GM18873 (cell line): ENCODE data around the gene LIPE.

Experiments used
- ATAC-seq: cut with Tn5 transposase; IDR thresholded peaks from one replicate; pipeline ENCODE4 v1.9.1; 2021; ENCODE audit warnings: mild to moderate bottlenecking, moderate library complexity, moderate number of reproducible peaks; ENCODE audit not compliant: unreplicated experiment, low FRiP score

Gene LIPE

DNA sequence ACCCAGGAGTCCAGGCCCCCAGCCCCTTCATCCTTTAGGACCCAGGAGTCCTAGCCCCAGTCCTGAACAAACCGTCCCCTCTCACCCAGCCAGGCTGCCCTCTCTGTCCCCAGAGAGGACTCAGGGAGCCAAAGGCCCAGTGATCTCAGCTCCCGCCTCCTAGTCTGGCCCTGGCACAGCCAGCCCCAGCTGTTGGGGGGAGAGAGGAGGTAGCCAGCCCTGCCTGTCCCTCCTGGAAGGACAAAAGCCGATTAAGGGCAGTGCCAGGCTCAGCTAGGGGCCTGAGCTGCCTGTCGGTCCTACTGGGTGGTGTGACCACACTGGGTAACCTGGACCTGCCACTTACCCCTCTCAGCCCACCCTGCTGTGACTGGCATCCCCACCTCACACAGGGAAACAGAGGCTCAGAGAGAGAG is 14.5 kb downstream of the LIPE start:
- ATAC-seq = no peak

DNA sequence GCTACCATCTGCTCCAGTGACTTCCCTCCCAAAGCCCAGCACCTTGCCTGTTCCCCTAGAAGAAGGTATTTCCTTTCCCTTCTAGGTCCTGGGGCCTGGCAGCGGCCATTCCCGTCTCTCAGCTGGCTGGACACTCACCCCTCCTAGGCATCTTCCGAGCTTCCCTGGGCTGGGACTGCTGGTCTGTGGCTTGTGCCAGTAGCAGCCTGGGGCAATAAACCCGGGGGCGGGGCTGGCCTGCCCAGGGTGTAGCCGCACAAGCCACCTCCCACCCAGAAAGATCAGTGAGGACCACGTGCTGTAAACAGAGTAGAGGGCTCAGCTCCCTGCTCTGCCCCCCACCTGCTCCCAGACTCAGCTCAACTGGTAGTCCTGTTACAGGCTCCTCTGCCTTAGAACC is 15.0 kb downstream of the LIPE start:
- no peak for ATAC-seq

DNA sequence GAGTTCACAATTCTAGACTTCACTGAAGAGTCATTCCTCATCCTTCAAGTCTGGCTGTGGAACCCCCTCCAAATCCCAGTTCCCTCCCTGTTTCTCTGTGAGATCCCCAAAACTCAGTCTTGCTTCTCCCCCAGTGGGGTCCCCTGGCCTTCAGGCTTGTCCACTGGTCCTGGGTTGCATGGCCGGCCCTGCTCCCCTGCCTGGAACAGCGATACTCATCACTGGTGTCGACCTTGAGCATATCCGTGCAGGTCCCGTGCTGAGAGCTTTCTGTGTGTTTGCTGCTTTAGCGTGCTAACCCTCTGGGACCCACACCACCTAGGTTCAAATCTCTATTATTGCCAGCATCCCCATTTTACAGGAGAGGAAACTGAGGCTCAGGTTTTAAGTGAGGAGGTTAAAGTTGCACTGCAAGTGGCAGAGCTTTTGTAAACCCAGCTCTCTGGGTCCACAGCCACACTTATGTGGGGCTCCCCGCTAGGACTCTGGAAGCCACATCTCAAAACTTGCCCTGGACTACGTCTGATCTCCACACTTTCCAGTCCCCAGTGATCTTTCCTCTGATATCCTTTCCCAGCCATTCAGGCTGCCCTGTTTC is 15.5 kb downstream of the LIPE start:
- no peak for ATAC-seq

DNA sequence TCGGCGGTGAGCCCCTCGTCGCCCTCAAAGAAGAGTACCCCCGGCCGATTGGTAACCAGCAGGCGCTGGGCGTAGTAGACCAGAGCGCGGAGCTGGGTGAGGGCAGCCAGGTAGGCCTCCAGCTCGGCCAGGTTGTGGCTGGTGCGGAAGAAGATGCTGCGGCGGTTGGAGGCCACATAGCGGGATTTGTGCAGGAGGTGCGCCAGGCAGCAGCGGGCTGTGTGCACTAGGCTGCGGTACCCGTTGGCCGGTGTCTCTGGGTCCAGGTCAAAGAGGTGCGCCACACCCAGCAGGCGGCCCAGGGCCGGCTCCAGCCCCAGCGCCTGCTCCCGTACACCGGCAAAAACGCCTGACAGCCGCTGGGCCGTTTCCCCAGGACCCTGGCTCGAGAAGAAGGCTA is 16.8 kb downstream of the LIPE start:
- no peak for ATAC-seq

DNA sequence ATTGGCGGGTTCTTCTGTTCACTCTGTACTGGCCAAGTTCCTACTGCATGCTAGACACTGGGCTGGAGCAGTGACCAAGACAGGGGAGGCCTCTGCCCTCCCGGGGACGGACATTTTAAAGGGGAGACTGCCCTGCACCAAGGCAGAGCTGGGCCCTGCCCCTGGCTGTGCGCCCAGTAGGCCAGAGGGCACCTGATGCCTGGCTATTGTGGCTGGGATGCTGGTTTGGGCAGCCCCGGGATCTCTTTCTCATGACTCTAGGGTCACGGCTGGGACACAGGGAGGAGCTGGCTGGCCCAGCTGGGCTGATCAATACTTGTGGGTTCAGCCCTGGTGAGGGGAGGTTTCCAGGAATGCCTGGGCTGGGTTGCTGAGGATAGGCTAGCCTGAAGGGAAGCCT is 17.7 kb downstream of the LIPE start:
- no peak for ATAC-seq

DNA sequence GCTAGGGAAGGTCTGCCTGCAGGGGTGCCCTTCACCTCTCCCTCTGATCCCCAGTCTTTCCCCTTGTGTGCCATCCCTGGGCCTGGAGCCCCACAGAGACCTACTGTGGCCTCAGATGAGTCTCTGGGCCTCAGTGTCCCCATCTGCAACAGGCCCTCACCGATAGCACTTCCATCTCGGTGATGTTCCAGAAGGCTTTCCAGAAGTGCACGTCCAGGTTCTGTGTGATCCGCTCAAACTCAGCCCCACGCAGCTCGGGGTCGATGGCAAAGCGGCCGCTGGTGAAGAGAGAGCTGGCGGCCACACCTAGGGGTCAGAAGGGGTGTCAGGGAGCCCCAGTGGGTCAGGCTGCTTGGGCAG is 19.4 kb downstream of the LIPE start:
- no peak for ATAC-seq

DNA sequence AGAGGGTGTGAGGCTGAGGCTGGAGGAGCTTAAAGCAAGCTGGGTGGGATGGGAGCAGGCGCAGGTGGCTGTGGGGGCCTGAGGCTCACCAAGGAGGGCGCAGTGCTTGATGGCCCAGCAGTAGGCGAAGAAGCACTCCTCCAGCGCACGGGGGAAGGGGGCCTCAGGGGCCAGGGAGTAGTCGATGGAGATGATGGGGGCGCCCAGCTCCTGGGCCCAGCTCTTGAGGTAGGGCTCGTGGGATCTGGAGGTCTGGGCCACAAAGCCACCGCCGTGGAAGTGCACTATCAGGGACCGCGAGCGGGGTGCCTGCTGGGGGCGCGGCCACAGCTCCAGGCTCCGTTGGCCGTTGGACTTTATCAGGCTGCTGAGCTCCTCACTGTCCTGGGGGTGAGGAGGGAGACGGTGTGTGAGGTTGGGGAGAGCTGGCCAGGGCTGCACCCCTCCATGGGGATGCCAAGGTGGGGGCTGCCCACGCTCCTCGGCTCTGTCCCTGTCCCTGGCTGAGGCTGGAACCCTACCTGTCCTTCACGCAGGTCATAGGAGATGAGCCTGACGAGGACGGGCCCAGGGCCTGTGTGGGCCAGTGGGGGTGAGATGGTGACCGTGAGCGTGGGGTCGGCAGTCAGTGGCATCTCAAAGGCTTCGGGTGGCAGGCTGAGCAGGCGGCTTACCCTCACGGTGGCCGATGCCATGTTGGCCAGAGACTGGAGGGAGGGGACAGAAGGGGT is 19.9 kb downstream of the LIPE start:
- no peak for ATAC-seq

DNA sequence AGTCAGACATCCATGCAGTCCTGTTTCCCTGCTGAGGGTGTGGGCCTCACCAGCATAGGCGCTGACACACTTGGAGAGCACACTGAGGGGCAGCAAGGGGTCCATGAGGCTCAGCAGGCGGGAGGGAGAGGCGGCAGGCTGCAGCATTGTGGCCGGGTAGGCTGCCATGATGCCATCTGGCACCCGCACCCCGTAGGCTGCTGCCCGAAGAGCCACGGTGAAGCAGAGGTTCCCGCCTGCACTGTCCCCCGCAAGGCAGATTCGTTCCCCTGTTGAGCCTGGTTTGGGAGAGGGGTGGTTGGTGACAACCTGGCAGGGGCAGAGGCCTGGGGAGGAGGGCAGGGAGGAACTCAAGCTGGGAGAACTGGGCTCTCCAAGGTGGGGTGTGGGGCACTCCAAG is 21.1 kb downstream of the LIPE start:
- no peak for ATAC-seq

DNA sequence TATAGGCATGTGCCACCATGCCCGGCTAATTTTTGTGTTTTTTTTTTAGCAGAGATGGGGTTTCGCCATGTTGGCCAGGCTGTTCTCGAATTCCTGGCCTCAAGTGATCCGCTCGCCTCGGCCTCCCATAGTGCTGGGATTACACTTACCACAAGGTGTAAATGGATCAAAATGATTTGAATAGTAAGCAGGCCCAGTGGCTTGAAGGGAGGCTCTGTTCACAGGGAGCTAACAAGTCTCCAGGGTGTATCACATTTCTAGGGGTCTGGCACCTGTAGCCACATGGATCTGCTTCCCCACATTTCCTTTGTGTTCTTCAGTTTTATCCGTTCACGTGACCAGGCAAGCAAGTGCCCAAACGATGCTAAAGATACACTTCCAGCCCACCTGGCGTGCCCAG is 23.6 kb downstream of the LIPE start:
- no peak for ATAC-seq

DNA sequence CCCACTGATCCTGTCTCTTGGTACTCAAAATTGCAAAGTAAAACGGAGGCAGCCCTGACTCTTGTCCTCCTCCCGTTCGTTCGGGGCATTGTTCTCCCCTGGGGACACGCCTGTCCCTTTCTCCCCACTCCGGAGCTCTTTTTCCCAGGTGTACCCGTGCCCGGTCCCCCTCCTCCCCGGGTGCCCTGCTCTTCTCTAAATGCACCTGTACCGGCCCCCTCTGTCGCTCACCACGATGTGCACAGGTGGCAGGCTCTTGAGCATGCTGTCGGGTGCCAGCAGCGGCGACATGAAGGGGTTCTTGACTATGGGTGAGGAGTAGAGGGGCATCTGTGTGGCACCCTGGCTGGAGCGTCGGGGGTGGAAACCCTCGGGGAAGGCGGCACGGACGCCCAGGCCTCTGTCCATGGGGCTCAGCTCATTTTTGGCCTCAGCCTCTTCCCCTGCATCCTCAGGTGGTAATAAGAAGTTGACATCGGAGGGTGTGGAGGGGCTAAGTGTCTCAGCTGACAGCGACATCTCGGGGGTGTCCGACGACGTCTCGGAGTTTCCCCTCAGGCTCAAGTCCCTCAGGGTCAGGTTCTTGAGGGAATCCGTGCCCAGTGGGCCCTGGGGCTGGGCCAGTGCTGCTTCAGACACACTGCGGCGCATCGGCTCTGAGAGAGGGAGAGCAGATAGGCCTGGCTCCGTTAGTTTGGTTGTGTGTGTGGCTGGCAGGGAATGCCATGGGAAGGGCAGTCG is 24.6 kb downstream of the LIPE start:
- no peak for ATAC-seq

DNA sequence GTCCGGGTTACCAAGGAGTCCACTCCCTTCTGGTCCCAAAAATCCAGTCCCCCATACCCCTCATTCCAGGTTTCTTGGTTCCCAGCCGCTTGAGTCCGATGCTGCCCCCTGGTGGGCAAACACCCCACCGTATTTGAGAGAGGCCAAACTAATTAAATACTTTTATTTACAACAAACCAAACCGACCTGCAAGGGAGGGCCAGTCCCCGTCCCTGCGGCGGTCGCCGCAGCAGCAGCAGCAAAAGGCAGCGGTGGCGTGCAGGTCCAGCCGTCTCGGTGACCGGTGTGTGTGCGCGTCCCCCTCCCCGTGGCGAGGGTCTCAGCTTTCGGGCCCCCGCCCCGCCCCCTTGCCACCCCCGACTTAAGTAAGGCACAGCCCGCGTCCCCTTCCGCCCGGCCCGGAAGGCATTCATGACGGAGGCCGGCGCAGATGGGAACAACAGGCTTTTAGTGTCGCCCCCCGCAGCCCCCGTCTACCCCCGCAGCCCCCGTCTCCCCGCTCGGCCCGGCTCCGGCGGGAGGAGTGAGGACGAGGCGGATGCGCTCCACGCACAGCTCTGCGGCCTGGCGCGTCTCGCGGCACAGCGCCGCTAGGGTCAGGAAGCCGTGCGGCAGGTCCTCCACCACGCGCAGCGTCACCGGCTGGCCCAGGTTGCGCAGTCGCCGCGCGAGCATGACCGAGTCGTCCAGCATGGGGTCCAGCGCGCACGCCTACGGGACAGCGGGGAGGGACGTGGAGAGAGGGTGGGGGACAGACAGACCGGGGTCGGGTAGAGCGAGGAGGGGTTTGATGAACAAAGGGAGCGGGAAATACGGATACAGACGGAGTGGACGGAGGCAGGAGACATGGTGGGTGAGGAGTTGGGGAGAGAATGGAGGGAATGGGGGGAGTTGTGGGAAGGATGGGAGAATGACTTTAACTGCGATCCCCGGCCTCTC is 25.6 kb downstream of the LIPE start:
- ATAC-seq = no peak

DNA sequence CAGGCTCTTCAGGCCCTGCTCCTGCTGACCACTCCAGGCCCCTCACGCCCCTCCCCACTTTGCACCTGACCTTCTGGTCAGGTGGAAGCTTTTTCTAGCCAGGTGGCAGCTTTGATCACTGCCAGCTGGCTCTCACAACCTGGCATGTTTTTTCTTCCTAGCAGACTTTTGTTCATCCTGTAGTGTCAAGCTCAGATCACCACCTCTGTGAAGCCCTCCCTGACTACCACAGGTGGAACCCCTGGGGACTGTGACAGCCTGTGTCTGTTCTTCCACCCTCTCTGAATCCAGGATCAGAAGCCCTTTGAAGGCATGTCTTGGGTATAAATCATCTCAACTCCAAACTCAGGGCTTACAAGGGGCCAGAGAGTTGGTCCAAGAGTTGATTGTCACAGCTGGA is 26.8 kb downstream of the LIPE start:
- ATAC-seq = no peak

DNA sequence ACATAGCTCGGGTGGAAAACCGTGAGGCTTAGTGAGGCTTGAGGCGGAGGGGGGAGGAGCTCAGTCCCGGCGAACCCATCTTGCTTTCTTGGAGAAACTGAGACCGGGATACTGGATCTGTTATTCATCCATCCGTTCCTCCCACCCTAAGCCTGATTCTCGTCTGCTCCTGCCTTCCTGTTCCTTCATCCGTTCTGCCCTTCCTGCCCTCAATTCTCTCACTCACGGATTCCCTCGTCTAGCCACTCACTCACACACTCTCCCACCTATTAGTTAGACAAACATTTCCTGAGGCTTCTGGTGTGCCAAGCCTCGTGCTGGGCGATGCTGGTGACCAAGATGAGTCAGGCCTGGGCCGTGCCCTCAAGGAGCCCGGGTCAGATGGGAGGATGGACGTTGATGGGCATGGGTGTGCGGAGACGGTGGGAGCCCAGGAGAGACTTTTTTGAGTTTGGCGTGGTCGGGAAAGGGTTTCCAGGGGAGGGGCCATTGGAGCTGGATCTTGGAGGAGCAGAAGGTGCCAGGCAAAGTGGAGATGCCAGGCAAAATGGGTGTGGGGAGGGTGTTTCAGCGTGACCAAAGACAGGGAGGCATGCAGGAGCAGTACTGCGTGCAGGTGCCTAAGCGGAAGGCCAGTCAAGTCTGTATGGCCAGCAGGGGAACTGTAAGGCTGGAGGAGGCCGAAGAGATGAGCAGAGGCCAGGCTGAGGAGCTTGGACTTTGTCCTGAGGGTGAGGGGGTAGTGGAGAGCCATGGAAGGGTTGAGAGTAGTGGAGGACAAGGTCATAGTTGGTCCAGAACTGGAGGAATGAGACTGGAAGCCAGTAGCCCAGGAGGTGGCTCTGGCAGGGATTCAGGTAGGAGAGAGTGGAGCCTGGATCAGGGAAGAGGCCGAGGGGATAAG is 29.7 kb downstream of the LIPE start:
- ATAC-seq = no peak

DNA sequence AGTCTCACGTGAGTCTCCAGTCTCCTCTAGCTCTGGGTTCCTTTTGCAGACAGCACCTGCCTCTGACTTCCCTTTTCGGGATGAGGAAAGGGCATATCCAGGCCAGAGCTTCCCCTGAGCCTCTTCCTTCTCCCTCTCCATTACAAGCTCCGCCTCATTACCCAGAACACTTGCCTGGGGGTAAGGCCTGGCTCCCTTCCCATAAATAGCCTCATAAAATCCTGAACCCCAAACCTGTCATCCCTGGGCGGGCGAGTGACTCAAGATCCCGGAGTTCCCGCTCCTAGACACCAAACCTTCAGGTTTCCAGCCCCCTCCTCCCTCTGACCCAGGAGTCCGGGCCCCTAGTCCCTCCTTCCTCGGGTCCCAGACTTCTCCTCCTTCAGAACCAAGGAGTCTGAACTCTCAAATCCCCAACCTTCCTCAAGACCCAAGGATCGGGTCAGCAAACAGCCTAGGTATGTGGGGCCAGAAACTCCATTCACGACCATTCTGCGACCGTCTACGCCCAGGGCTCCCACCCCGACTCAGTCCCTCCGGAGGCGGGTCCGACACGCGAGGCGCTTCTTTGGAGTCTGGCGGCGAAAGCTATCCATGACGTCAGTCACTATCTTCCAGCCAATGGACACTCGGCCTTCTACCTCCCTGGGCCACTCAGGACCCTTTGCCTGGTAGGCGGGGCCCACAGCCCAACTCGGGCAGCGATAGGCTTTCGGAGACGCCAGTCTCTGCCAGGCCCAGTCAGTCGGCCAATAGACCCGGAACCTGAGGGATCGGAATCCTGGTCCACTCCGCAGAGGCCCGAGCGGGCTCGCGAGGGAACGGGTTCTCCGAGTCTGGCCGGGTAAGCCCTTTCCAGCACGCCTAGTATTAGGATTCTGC is 30.6 kb downstream of the LIPE start:
- peak; percentile 88 for ATAC-seq

DNA sequence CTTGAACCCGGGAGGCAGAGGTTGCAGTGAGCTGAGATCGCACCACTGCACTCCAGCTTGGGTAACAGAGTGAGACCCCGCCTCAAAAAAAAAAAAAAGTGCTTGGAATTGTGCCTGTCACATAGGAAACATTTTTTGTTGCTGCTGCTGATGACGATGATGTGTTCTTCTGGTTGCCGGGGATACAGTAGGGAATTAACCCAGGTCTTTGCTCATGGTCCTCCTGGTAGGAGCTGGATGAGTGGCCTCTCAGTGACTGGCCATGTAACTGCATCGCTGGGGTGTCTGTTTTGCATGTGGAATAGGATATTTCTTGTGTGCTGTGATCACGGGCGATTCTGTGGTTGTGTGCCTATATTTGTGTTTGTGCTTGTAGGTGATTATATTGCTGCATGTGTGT is 32.4 kb downstream of the LIPE start:
- no peak for ATAC-seq

DNA sequence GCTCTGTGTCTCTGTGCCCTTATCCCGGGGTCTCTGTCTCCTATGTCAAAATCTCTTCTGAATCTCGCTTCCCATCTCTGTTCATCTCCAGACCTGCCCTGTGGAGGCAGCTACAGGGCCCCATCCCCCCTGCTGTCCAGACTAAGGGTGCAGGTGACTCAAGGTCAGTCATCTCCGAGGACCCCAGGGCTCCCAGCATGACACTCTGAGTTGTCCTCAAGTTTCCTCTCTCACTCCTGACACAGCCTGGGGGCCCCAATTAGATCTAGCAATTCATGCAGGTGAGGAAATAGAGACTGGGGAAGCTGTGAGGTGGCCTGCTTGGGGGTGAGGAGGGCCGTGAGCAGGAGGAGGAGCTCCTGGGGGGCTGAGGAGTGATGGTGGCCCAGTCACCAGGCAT is 35.0 kb downstream of the LIPE start:
- ATAC-seq = no peak

DNA sequence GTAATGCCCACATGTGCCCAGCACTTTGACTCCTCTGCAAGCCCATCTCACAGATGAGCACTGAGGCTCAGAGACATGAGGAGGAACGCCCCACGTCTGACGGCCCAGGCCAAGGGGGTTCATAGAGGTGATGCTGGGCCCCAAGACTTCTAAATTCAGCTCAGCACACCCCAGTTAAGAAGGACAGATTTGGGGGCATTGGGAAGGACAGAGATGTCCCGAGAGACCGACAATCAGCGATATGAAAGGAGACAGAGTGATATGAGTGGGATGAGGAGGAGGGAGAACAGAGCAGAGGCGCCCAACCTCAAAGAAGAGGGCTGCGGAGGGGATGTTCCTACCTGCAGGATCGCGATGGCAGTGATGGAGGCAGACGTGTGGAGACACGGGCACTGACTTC is 37.3 kb downstream of the LIPE start, which contains the start of gene CNFN:
Gene CNFN, minus strand, starts transcription at position 399 of the 400 bp plus-strand sequence. CDS start 1,260 bp downstream, outside the sequence.
- ATAC-seq = no peak

DNA sequence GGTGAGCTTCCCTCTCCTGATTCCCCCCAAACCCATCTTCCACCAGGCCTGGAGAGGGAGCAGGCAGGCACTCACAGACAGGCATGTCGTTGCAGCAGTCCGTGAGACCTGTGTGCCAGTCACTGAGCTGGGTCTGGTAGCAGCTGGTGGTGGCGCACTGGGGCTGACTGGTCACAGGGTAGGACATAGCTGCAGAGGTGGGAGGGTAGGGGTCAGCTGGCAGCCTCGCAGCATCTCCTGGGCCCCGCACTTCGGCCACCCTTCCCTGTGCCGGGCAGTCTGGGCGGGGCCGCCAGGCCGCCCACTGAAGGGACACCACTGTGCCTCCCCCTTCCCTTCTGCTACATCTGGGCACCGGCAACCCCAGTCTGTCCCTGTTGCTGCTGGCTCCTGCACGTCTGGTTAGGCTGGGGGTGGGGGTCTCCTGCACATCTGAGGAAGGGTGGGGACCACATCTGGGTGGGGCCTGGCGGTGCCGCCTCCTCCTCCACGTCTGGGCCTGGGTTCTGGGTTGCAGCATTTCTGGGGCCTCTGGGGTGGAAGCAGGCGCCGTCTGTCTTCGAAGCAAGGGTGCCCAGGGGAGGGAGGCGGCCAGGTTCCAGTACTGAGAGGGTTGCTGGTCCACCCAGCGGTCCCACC is 38.2 kb downstream of the LIPE start:
- ATAC-seq = no peak
